Right renal cortex interstitium (tissue), 3 donors: ENCODE results near the gene NCMAP. TPM values are rescaled to one million over a fixed set of nuclear protein-coding genes. Genes with fewer than 3 reads are reported as not detected.

Experiments
- DNase-seq, 3 donors: peaks; one replicate each; pipeline ENCODE4 v3.0.0-alpha.2; 2013; ENCODE audit warnings: low read depth in 3 of 3, low spot score in 2 of 3
- polyA plus RNA-seq, 3 donors: library from polyadenylated mRNA; unstranded; fragments of 120-200 nt; gene quantifications; one replicate each; pipeline ENCODE4 v1.2.1, GENCODE V29; 2013; ENCODE audit not compliant: insufficient read length in 3 of 3

NCMAP gene
- polyA plus RNA-seq, 3 donors = 0.58 to 0.87 (median 0.71) TPM

GRCh38 chr1:24609949-24610517, 54.1 kb downstream of the NCMAP start:
- DNase-seq = no peak

- DNase-seq = no peak
These were observed 63.5 kb downstream of the NCMAP start for GRCh38 chr1:24619376-24619775.

- DNase-seq = no peak
These were observed 64.8 kb downstream of the NCMAP start for GRCh38 chr1:24620678-24621077.

GRCh38 chr1:24621121-24621520, 65.2 kb downstream of the NCMAP start:
- no peak for DNase-seq

- DNase-seq = no peak
These were observed 66.3 kb downstream of the NCMAP start for GRCh38 chr1:24622218-24622617.

- DNase-seq = no peak
These were observed 76.9 kb downstream of the NCMAP start for GRCh38 chr1:24632832-24633175.

- DNase-seq = peak; percentile 29 to 53 (median 47)
These were observed 79.4 kb downstream of the NCMAP start for GRCh38 chr1:24635195-24635843.

GRCh38 chr1:24636661-24637357, 80.9 kb downstream of the NCMAP start:
- DNase-seq = no peak

- DNase-seq = no peak
These were observed 83.2 kb downstream of the NCMAP start for GRCh38 chr1:24639094-24639493.

- no peak for DNase-seq
These were observed 84.0 kb downstream of the NCMAP start for GRCh38 chr1:24639881-24640280.

DNA sequence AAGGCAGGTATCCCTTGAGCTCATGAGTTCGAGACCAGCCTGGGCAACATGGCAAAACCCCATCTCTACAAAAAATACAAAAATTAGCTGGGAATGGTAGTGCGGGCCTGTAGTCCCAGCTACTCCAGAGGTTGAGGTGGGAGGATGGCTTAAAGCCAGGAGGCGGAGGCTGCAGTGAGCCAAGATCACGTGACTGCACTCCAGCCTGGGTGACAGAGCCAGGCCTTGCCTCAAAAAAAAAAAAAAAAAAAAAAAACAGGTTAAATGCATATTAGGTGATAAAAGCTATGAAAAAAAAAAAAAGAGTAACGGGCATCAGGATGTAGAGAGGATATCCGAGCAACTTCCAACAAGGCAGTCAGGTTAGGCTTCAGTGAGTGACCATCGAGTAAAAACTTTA, 84.4 kb downstream of the NCMAP start:
- DNase-seq = no peak

DNA sequence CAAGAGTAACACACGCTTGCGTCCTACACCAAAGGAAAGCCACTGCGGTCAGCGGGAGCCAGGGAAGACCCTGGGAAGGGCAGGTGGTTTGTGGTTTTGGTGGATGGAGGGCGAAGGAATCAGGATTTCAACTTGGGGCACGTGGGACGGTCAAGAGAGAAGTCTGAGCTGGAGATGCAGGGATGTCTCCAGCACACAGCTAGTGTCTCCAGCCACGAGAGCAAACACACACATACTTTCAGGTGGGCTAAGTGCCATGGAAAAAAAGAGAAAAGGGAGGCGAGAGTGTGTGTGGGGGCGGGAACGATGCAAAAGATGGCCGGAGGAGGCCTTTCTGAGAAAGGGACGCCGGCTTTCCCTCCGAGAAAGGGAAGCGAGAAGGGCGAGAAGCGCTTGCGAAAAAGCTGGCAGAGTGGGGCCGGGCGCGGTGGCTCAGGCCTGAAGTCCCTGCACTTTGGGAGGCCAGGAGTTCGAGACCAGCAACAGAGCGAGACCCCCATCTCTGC, 85.8 kb downstream of the NCMAP start:
- DNase-seq = peak in 1 of 3 donors; percentile 17

DNA sequence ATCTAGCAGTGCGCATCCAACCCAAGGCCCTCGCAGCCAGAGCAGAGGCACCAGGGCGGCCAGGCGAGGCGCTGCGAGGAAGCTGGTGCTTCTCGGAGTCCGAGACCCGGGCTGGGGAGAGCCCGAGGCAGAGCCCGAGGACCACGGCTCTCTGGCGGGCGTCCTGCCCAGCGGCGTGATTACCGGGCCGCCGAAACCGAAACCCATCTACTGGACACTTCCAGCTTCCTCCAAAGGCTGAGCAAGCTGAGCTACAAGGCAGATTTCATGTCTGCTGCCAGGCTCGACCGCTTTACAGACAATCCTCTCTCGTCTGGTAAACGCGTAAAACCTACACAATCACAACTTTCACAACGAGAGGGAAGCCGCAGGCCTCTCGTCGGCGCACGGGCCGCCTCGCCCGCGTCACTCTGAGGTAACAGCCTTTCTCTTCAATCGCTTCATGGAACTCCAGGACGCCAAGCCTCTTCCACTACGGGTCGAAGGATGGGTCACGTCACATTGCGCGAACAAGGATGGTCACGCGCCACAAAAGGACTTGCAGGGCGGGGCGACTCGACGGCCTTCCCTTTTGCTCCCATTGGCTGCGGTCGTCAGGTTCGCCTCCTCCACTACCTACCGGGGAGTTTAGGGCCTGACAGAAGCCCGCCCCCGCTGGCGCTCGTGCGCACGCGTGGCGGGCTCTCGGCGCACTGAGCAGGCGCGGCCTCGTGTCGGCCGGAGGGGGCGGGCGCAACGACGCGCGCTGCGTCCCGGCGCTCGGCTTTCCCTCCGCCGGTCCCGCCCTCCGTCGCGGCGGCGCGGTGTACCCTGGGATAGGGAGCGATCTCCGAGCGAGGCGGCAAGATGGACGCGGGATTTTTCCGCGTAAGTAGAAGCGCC, 86.8 kb downstream of the NCMAP start, which contains the start of gene SRRM1:
Gene SRRM1, plus strand, starts transcription at position 822 of the 882 bp plus-strand sequence. Its CDS starts 25 bp downstream, at position 847.
- DNase-seq = peak; percentile 95 to 99 (median 98)

DNA sequence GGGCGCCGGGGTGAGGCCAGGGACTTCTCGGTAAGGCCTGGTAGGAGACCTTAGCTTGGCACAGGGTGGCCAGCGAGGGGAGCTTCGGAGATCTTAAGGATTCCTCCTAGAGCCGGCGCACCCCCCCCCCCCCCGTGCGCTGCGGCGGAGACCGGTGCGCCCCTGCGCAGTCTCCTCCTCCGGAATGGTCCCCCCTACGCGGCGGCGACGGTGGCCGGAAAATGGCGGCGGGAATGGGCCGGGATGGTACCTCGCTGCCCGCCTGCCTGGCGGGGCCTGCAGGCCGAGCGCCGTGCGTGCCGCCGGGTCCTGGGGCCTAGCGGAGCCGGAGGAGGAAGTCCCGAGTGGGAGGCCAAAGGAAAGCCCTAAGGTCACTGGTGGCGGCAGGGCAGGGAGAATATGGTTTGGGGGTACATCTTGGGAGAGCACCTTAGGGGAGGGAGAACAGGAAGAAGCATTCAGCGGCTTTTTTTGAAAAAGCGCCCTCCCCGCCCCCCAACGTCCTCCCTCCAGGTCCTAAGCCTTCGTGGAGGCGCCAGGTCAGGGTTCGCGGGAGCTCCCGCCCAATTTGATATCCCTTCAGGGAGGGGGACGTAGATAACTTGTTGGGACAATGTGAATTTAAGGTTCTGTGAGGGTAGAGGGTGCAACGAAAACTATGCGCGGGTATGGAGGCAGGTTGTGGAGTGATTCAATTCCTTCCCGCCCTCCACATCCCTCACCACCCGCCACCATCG, 87.6 kb downstream of the NCMAP start:
- peak in 2 of 3 donors; percentile 10 to 16 for DNase-seq

DNA sequence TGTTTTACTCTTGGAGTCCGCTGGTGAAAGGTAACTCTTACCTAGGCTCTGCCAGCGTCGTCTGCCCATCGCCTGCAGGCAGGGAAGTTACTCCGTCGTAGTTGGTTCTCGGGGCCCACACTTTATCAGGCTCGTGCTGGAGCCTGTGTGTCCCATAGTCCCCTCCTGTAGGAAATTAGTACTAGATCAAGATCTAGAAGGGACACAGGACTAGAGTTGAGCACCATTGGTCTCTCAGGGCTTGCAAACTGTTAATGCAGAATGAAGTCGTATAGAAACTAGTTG, 88.2 kb downstream of the NCMAP start:
- no peak for DNase-seq

GRCh38 chr1:24648919-24649318, 93.0 kb downstream of the NCMAP start:
- DNase-seq = no peak

DNA sequence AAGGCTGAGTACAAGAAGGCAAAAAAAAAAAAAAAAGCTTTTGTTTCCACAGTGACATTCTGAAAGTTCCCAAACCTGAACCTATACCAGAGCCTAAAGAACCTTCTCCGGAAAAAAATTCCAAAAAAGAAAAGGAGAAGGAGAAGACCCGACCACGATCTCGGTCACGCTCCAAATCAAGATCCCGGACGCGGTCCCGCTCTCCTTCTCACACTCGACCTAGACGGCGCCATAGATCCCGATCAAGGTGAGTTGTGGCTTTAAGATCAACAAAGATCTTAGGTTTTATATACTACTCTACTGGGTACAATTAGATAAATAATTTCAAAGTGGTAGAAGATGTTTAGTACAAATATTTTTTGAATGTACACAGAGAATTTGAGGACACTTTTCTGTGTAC, 96.5 kb downstream of the NCMAP start:
- no peak for DNase-seq

DNA sequence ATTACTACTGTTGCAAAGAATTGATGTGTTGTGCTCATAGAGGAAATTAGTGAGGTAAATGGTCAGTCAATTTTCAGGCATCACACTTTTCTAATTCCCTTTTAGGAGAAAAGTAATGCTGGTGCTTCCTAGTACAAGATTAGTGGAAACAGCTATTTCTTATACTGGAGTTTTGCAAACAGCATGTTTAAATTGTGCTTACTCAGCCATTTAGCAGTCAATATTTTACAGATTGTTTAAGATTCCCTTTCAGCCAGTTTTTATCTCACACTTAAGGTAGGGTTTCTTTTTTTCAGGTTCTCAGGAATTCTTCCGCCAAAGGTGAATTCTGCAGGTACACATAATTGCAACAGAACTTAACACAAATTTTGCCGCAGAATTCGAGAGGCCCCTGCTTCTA, 98.1 kb downstream of the NCMAP start:
- no peak for DNase-seq

DNA sequence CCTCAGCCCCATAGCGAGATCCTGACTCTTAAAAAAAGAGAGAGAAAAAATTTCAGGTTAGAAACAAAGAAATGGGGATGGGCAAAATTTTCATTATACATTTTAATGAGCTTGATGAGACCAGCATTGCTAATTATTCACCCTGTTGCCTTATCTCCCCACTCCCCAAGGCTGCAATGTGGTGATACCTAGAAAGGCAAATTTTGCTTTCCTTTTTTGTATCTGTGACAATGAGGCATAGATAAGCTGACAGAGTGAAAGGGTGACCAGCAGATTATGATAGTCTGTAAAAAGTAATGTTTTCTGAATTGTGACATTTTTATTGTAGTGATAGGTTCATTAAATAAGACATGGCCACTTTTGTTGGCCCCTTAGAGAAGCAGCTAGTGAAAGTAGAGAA, 100.2 kb downstream of the NCMAP start:
- no peak for DNase-seq

GRCh38 chr1:24657781-24658180, 101.9 kb downstream of the NCMAP start:
- DNase-seq = no peak
